Dedifferentiated amniotic fluid mesenchymal stem cell (primary cell): ENCODE data around the gene GRID1.
"Not testable (repeated sequence)": the region's sequence is repeated elsewhere in the genome, so short reads cannot be mapped to it uniquely, and the experiment has no call there.

Experiments
- DNase-seq: peaks from one replicate; pipeline ENCODE4 v3.0.0-alpha.2; 2016; ENCODE audit errors: extremely low spot score

The GRID1 gene

DNA sequence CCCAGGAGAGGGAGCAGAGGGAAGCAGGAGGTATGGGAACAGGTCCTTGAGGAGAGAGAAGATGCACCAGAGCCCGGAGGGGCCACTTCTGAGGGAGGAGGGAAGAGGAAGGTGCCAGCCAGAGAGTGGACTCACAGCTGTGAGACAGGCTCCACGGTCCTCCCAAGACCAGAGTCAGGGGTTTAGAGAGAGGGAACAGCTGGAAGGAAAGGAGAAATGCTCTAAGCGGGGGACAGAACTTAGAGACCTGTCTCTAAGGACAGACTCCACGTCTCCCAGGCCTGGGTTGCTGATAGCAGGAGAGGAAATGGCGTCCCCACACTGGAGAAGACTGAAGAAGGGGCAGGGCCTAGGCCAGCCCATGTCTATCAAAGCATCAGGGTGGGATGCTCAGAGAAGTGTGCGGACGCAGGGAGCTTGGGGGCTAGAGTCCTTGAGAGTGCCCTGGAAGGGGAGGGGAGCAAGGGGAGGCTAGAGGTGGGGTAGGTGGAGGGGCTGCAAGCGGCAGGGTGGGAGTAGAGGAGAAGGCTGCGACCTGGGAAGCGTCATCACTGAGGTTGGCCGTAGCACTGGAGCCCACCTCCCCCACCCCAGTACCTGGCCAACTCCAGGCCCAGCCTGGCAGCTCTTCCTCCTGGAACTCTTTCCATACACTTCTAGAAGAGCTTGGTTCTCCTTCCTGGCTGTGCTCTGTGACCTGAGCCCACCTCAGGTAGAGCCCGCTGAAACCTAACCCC lies 25.6 kb upstream of the GRID1 start:
- no peak for DNase-seq

DNA sequence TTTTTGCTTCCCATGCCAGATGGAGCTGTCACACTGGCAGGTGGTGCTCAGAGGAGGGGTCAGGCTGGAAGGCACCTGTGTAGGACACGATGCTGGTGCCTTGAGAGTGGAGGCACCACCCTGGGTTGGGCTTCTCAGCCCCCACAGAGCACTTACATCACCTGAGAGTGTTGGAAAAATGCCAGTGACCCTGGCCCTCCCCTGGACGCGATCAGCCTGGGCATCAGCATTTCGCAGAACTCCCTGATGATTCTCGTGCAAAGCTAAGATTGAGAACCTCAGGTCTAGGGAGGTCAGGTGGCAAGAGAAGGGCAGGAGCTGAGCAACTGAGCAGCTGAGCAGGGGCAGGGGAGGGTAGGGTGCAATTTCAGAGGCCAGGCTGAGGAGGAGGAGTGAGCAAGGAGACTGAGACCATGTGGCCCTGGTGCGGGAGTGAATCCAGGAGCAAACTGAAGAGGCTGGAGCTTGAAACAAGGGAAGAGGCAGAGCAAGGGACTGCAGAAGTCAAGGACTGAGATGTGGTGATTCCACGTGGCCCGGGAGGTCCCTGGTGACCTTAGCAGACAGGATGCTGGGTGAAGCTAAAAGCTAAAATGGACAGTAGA lies 24.7 kb upstream of the GRID1 start:
- DNase-seq: no peak

DNA sequence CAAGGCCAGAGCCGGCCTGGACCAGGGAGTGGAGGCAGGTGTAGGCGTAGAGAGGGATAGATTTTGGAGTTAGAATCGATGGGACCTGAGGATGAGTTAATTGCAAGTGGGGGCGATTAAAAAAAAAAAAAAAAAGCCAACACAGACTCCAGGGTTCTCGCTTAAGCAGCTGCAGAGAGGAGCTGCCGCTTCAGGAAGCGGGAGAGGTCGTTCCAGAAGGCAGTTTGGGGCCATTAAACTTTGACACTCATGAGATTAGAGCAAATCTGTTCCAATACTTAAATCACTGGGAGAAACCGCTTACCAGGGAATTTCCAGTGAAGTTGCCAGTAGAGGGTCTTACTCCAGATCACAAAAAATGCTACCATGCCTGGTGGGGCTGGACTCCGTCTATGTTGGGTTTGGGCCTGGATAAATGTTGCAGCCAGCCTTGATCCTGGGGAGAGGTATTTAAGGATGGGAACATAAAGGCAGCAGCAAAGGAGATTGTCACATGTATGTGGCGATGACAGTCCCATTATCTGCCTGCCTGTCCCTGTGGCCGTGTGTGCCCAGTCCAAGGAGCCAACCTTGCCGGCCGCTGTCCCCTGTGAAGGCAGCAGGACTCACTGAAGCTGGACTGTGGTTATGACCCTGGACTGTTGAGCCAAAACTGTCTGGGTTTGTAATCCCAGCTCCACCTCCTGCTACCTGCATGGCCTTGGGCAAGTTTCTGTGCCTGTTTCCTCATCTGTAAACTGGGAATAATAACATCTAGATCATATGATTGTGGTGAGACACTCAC lies 23.9 kb upstream of the GRID1 start:
- DNase-seq: no peak

DNA sequence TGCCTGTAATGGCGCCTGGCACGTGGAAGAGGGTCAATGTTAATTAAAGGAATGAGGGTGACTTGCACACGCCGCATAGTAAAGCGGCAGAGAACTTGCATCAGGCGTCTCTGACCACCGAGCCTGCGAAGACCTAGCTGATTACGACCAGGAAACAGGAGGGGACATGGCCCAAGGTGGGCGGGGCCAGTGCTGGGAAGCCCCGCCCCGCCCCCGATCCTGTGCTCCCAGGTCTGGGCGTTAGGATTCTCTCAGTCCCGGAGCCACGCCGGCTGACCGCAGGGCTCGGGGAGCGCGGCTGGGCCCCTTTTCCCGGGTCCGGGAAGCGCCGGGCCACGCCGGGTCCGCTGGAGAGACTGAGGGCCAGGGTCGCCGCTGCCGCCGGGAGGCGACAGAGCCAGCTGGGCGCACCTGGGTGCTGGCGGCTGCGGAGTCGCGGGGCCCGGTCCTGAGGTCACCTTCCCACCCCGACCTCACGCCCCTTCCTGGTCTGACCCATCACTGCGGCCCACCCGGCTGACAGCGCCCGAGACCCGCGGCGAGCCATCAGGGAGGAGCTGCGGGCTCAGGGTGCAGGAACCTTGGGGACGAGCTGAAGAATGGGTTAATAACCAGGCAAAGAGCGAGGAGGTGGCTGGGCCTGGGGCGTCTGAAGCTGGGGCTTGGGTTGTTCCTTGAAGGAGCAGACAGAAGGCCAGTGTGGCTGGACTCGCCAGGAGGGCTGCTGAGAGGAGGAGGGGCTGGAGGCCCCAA lies 23.0 kb upstream of the GRID1 start:
- DNase-seq: no peak

DNA sequence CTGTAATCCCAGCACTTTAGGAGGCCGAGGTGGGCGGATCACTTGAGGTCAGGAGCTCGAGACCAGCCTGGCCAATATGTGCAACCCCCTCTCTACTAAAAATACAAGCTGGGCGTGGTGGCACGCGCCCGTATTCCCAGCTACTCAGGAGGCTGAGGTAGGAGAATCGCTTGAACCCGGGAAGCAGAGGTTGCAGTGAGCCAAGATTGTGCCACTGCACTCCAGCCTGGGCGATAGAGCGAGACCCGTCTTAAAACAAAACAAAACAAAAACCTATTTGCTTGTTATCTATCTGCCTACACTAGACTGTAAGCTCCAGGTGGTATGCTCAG lies 22.5 kb upstream of the GRID1 start:
- DNase-seq: not testable (repeated sequence)

DNA sequence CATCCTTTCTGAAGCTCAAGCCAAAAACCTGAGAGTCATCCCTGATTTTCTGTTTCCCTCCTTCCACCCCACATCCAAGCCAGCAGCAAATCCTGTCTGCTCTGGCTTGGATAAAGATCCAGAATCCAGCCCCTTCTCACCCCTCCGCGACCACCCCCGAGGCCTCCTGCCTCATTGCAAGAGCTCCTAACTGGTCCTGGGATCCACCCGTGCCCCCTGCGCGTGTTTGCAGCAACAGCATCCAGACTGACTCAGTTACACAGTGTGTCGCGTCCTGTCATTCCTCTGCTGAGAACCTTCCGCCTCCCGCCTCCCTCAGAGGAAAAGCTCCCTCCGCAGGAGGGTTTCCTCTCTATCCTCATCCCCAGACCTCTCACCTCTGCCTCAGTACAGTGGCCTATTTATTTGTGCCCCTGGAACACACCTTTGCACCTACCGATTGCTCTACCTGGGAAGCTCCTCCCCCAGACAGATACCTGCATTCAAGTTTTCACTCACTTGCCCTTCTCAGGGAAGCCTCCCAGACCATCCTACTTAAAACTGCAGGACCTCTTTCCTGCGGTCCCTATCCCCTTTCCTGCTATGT lies 21.6 kb upstream of the GRID1 start:
- DNase-seq: no peak

DNA sequence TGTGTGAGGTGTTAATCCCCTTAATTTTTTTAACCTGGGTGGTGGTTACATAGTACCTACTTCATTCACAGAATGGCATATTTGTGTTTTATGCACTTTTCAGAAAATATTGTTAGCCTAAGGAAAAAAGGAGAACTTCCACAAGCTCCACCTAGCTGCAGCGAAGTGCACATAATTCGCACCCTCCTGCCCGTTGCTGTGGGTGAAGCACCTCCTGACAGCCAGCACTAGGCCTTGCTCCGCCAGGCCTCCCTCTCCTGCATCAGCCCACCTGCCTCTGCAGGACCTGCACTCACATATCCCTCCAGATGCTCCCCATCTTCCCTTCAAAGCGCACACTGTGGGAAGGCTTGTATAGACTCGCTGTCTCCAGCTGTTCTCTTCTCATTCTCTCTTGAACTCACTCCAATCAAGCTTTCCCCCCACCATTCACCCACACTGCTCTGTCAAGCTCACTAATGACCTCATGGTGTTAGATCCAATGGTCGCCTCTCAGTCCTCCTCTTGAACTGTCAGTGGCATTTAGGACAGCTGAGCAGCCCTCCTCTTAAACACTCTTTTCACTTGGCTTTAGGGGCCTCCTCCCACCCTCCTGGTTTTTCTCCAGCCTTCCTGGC lies 20.7 kb upstream of the GRID1 start:
- no peak for DNase-seq

DNA sequence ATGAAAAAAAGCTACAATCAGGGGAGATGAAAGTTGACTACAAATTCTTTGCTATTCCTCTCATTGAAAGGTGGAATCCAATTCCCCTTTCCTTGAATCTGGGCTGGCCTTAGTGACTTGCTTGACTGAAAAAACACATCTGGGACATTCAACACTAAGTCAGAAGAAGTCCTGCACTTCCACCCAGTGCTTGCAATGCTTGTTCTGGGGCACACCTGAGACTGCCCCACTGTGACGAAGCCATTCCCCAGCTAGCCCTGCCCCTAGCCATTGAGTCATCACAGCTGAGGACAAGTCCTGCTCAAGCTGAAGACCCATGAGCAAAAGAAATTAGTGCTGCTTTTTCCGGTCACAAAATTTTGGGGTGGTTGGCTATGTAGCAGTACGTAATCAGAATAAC lies 19.2 kb upstream of the GRID1 start:
- DNase-seq: no peak

DNA sequence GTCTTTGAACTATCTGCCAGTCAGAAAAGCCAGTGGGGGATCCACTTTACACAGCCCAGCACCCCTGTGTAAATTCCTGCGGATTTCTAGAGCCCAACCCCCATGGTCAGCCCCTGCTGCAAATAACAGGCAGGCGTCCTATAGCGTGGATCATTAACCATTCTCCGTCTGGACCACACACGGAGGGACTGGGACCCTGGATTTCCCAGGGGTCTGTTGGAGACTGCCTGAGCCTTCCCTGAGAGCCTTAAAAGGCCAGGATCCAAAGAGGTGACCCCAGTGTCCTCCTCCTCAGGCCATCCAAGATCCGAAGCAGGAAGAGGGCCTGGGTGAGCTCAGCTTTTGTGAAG lies 11.2 kb upstream of the GRID1 start:
- DNase-seq: no peak

DNA sequence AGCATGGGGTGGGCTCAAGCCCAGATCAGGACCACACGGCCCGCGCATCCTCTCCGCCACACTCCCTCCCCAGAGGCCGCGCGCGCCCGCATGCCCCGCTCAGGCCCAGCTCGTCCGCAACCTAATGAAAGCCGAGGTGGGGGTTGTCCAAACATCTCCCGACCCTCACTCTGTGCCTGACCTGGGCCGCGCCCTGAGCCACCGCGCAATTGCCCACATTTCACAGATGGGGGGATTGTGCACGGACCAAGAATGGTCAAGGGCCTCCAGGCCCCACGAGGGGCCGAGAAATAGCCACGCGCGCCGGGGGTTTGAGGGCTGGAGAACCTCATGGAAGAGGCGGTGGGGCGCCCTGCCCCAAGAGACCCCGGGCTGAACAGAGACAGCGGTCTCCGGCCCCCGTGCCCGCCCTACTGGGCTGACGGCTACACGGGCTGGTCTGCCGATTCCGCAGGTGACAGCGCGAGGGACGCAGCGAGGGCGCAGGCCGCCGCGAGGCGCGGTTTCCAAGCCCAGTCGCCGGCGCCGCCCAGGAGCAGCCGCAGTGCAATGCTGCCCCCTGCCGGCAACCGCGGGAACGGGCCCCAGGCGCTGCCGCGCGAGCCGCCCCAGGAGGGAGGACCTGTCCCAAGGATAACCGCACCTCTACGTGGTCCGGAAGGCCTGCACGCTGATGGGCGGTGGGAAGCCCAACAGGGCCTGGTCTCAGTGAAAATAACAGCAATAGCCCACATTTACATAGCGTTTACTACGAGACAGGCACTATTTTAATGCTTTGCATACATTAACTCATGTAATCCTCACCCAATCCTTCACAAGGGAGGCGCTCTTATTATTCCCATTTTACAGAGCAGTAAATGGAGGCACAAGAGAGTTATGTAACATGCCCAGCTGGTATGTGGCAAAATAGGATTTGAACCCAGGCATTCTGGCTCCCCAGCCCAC lies 10.5 kb upstream of the GRID1 start:
- DNase-seq: peak; percentile 19

DNA sequence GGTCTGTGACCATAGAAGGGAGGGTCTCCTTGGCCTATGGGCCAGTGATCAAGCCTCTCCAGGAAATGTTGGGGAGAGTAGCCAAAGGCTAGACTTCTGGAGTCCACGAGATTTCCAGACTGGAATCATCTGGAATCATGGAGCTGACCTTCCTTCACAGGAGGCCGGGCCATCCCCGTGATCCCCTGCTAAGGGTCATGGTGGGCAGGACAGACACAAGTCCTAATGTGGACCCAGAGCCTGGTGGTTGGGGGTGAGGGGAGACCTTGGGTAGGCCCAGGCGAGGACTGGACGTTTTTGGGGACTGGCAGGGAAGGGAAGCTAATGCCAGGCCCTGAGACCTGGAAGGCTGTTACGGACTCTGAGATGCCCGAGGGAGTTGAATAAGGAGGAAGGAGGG lies 9.8 kb upstream of the GRID1 start:
- DNase-seq: no peak

DNA sequence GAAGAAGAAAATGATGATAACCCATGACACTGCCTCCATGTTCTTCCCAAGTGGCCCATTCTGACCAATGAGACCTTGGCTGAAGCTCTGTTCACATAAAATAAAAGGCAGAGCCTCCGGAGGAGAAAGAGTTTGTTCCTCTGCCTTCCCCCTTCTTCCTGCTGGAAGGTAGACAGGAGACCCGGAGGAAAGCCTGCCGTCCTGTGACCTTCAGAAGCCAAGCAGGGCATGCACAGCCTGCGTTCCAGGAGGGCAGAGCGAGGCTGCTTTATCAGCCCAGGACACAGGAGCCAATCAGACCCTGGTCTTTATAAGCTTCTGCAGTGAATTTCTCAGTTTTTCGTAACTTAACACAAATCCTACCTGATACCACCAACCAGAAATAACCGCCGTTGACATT lies 8.6 kb upstream of the GRID1 start:
- no peak for DNase-seq

DNA sequence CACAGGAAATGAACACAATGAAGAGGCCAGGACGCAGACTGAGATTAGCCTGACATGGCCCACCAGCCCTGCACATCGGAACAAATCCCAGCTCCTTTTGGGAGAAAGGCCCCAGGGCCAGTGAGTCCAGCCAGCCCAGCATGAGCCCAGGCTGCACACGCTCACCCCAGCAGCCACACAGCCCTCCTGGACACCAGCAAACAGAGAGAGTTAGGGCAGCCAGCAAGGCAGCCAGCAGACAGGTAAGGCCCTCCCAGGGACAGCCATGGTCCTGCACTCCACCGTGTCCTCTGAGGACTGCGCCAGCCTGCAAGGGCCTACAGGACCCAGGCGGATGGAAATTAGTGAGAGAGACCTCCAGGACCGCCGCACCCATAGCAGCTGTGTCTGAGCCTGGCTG lies 8.1 kb upstream of the GRID1 start:
- DNase-seq: no peak

DNA sequence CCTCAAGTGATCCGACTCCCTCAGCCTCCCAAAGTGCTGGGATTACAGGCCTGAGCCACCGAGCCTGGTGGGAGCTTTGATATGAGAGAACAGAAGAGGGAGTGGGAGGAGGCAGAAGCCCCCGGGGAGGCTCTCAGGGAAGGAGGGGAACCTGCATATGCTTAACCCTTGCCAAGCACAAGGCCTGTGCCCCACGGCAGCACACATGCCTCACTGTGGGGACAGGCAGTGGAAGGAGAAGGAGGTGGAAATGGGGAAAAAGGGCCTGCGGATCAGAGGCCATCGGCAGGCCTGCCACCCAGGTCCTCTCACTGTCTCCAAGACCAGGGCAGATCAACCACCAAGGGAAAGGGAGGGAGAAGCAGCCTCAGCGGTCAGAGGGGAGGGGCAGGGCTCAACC lies 7.2 kb upstream of the GRID1 start:
- DNase-seq: no peak

DNA sequence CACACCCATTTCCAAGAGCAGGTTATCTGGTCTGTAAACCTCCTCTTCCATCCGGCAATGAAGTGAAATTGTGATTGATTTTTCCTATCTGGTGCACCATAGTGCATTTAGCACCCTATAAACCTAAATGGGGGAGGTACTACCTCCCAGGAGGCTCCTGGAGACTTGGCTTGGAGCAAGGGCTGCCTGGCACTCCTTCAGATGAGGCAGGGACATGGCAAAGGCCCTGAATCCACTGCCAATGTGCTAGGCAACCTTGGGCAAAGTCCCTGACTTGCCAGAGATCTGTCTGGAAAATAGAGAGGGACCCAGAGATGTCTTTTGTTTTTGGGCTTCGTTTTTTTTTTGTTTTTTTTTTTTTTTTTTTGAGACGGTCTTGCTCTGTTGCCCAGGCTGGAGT lies 6.7 kb upstream of the GRID1 start:
- no peak for DNase-seq

DNA sequence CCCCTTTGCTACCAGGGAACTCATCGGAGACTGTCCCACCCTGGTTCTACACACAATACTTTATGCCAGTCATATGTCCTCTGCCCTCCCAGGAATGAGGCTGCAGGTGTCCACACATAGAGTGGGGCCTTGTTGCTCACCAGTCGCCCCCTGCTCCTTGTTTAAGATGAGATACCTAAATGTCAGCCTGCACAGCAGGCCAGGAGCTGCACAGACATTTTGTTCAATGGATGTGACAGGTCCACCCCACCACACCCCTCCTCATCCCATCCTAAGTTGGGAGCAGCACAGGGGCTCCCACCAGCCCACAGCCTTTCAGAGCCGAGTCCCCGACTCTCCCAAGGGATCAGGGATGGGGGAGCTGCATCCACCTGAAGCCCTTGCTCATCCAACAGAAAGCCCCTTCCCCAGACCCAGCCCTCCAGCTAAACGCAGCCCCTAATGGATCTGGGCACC lies 6.2 kb upstream of the GRID1 start:
- no peak for DNase-seq

DNA sequence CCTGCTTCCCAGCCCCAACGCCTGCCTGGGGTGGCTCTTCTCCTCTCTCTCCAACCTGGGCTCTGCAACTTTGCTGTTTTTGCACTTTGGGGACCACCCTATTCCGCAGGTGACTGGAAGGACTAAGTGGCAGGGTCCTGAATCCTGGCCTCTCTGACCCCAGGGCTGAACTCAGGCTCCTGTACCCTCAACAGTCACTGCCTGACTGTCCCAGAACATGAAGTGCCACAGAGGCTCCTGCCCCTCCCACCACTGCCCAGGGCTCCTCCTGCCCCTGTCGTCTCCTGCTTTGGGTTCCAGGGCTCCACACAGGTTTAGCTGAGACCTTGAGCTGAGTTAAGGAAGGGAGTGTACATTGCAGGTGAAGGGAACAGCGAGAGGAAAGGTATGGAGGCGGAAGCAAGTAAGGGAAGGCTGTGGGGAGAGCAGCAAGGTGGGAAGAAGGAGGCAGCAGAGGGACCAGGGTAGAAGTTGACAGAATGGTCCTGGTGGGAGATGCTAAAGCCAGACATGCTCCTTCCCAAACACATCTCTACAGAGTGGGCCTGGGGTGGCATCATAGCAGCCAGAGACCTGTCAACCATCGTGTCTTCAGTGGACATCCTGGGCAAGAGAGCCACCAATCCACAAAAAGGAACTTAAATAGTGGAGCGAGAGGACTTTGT lies 5.7 kb upstream of the GRID1 start:
- no peak for DNase-seq

DNA sequence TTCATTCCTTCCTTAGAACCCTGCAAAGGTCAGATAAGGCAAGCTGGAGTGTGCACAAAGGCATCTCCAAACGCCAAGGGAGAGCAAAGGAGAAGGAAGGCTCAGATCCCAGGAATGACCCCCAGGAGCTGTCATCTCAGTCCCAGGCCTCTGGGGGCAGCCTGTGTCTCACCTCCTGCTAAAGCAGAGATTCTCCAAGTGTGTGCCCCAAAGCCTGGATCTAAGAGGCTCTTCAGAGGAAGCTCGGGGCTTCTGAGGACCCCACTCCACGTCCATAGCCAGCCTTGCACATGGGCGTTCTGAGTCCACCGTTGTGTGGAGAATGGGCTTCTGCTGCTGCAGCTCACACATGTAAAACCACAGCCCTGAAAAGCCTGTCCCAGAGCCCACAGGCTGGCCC lies 5.1 kb upstream of the GRID1 start:
- DNase-seq: no peak

DNA sequence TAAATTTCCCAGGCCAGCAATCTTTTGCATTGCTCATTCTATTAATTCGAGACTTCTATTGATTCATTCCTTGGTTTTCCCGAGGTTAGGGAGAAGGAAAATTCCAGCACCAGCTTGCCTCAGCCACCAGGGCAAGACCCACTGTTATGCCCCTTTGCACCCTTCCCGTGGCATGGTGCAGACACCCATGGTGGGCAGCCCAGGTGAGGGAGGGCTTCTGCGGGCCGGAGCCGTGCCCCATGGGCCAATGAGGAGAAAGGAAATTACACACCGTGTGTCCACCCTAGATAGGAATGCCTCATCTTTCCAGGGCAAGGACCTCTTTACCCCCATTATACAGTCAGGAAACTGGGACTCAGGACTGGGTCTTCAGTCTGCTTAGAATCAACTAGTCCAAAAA lies 4.5 kb upstream of the GRID1 start:
- DNase-seq: no peak

DNA sequence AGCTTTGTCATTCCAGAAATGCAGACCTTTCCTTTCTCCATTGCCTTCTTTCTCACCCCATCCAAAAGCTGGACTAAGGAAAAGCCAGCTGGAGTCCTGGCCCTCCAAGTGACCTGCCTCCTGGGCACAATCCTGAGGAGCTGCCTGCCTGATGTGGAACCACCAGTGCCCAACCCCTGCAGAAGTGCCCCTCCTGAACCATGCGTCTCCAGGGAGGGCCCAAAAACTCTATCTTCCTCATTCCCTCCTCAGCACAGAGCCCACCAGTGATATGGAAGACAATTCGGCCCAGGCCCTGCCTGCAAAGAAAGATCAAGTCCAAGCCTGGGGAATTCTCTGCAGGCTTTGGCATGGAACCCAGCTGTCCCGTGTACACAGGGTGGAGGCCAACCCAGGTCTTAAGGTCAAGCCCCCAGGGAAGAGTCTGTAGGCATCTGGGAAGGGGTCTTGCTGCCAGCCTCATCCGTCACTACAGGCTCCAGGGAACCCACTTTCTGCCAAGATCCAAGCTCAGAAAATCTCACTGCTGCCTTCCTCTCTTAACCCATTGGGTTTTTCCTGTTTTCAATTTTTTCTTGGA lies 3.5 kb upstream of the GRID1 start:
- no peak for DNase-seq
